GM12872 (cell line): Measurements from ENCODE around the gene PRPF31.

Experiments used
- TF ChIP-seq, protein P1 (sequence below): IDR thresholded peaks from 3 replicates; pipeline ENCODE4 v1.5.1; 2011; ENCODE audit warnings: low read depth, mild to moderate bottlenecking, low read length, moderate library complexity; ENCODE audit not compliant: insufficient read depth

The PRPF31 gene

DNA sequence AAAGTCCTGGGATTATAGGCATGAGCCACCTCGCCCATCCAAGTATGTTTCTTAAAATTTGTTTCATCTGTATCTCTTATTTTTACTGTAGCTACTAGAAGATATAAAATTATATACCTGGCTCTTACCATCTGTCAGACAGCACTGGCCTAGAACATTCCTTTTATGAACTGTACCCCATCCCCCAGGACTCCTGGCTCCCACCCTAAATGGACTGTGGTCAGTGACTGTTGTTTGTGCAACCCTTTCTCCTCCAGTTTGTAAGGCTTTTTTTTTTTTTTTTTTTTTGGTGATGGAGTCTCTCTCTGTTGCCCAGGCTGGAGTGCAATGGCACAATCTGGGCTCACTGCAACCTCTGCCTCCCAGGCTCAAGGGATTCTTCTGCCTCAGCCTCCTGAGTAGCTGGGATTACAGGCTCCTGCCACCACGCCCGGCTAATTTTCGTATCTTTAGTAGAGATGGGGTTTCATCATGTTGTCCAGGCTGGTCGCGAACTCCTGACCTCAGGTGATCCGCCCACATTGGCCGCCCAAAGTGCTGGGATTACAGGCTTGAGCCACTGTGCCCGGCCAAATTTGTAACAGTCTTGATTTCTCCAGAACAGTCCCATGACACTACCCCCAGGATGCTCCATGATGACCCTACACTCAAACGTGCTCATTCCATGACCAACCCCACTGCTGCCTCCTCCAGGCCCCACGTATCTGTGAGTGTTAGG lies 10.4 kb upstream of the PRPF31 start:
- TF ChIP-seq, protein P1, sequence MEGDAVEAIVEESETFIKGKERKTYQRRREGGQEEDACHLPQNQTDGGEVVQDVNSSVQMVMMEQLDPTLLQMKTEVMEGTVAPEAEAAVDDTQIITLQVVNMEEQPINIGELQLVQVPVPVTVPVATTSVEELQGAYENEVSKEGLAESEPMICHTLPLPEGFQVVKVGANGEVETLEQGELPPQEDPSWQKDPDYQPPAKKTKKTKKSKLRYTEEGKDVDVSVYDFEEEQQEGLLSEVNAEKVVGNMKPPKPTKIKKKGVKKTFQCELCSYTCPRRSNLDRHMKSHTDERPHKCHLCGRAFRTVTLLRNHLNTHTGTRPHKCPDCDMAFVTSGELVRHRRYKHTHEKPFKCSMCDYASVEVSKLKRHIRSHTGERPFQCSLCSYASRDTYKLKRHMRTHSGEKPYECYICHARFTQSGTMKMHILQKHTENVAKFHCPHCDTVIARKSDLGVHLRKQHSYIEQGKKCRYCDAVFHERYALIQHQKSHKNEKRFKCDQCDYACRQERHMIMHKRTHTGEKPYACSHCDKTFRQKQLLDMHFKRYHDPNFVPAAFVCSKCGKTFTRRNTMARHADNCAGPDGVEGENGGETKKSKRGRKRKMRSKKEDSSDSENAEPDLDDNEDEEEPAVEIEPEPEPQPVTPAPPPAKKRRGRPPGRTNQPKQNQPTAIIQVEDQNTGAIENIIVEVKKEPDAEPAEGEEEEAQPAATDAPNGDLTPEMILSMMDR: no peak

DNA sequence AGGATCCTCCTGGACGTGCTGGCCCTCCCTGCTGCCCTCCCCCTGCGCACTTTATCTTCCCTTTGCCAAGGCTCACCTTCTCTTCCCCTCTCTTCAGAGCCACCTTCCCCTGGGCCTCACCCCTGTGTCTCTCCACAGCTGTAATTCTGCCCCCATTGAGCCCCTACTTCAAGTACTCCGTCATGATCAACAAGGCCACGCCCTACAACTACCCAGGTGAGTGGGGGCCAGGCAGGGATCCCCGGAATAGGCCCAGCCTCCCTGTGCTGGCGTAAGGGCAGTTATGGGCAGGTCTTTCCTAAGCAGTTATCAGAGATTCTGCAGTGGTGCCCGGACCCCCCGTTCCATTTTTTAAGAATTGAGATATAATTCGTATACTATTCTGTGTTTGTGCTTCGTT lies 9.8 kb upstream of the PRPF31 start:
- TF ChIP-seq, protein P1: no peak

DNA sequence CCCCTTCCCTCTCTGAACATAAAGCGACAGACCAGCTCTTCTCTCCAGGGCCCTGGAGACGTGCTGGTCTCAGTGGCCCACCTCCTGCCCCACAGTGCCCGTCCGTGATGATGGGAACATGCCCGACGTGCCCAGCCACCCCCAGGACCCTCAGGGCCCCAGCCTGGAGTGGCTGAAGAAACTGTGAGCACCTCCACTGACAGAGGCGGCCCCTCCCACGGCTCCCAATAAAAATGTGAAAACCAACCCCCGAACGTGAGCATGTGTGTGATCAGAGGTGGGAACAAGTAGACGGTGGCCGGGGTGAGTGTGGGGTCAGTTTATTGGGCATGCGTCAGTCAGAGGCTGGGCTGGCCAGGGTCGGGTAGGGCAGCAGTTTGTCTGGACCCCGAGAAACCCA lies 8.8 kb upstream of the PRPF31 start:
- TF ChIP-seq, protein P1: no peak

DNA sequence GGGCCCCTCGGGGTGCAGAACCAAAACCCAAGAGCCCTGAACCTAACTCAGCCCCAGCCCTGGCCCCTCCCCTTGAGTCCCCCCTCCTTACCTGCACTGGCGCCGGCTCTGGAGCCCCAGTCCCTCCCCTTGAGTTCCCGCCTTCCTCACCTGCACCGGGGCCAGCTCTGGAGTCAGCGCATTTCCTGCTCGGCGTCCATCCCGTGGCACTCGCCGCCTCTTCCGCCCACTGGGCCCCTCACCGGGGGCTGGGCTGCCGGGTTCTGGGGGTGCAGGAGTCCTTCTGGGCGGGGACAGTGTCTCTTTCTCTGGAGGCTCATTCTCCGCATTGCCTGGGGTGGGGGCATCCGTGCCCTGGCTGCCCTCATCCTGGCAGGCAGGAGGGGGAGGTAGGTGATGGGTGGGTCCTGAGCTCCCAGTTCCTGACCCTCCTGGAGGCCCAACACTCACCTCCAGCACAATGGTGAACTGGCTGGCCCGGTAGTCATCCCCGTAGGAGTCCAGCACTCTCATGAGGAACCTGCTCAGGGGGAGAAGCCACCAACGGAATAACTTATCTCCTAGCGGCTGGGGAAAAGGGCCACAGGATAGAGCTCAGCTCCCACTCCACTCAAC lies 7.6 kb upstream of the PRPF31 start:
- TF ChIP-seq, protein P1: no peak

DNA sequence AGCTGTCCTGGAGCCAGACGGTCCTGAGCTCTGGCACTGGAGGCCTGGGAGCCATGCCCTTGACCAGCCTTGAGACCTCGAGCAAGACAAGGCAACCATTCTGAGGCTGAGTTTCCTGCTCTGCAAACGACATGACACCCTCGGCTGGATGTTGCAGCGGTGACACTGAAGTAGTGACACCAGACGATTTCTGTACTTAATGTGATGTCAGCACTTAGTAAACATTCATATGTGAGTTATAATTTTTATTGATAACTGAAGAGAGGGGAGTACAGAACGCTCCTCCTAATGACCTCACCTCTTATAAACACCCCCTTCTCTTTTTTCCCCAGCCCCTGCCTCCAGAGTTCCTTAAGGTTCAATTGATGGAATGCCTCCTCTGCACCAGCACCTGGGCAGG lies 7.1 kb upstream of the PRPF31 start:
- TF ChIP-seq, protein P1: no peak

DNA sequence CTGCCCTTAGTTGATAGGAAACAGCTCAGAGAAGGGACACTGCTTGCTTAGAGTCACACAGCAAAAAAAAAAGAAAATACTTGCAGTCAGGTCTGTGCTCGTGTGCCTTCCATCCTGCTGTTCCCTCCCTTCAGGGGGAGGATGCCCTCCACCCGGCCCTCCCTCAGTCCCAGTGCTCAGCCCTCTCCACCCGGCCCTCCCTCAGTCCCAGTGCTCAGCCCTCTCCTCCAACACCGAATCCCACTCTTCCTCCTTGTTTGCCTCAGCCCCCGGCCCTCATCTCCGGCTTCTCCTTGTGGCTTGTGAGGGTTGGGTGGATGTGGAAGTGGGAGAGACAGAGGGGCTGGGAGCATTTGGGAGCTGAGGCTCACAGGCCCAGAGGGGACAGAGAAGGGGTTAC lies 5.9 kb upstream of the PRPF31 start:
- TF ChIP-seq, protein P1: no peak

DNA sequence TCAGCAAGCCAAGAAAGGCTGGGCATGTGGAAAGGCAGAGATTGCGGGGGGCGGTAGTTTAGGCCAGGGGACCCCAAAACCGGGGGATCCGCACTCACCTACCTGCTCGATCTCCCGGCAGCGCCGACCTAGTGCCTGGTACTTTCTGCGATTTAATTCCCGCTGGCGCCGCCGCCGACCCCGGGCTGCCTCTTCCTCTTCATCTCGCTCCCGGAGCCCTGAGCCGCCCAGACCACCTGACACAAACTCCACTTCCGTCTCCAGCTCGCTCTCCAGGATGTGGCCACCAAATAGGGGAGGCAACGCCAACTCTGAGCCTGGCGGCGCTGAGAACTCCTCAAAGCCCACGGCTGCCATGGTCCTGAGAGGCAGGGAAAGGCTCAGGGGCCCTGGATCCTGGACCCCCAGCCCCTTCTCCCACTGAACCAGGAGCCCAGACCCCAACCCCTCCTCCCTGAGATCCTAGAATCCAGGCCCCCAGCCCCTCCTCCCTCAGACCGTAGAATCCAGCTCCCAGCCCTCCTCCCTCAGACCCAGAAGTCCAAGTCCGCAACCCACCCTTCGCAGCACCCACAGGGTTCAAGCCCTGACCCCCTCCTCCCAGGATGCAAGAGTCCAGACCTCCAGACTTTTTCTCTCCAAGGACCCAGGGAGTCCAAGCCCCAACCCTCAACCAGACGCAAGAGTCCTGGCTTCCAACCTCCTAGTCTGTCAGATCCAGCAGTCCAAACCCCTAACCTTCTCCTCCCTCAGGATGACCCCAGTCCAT lies 1.0 kb upstream of the PRPF31 start:
- TF ChIP-seq, protein P1: no peak
